H9 (cell line): ENCODE measurements around the gene HABP4. TPM values are rescaled to one million over a fixed set of nuclear protein-coding genes. Genes with fewer than 3 reads are reported as not detected.

ENCODE experiments used
- DNase-seq: peaks from one replicate; pipeline ENCODE4 v3.0.0-alpha.2; 2017
- H2AFZ ChIP-seq: one replicate; pipeline ENCODE4 v1.6.1; 2013; ENCODE audit warnings: mild to moderate bottlenecking, low read length, control low read depth, moderate library complexity
- H2AK5ac ChIP-seq: 2 replicates; pipeline ENCODE4 v1.6.1; 2013; ENCODE audit warnings: low read length, control low read depth, mixed read lengths; ENCODE audit not compliant: insufficient read length
- H2BK120ac ChIP-seq: one replicate; pipeline ENCODE4 v1.6.1; 2013; ENCODE audit warnings: low read depth, mild to moderate bottlenecking, low read length, control low read depth, inconsistent platforms; ENCODE audit not compliant: poor library complexity, severe bottlenecking
- H2BK12ac ChIP-seq: 2 replicates; pipeline ENCODE4 v1.6.1; 2013; ENCODE audit warnings: low read length, control low read depth, mixed read lengths, low read depth; ENCODE audit not compliant: insufficient read length
- H2BK15ac ChIP-seq: 2 replicates; pipeline ENCODE4 v1.6.1; 2013; ENCODE audit warnings: low read depth, low read length, control low read depth
- H2BK20ac ChIP-seq: one replicate; pipeline ENCODE4 v1.6.1; 2013; ENCODE audit warnings: low read depth, mild to moderate bottlenecking, low read length, control low read depth, inconsistent platforms; ENCODE audit not compliant: poor library complexity, severe bottlenecking
- H2BK5ac ChIP-seq: 2 replicates; pipeline ENCODE4 v1.6.1; 2013; ENCODE audit warnings: low read length, control low read depth, mixed read lengths; ENCODE audit not compliant: insufficient read length
- H3K14ac ChIP-seq: 2 replicates; pipeline ENCODE4 v1.6.1; 2013; ENCODE audit warnings: low read length, control low read depth; ENCODE audit not compliant: insufficient read depth
- H3K18ac ChIP-seq: 2 replicates; pipeline ENCODE4 v1.6.1; 2013; ENCODE audit warnings: low read depth, mild to moderate bottlenecking, mixed read lengths, low read length, control low read depth; ENCODE audit not compliant: insufficient read length
- H3K23ac ChIP-seq: 2 replicates; pipeline ENCODE4 v1.6.1; 2013; ENCODE audit warnings: low read length, control low read depth, mixed read lengths, low read depth; ENCODE audit not compliant: insufficient read length
- H3K23me2 ChIP-seq: 2 replicates; pipeline ENCODE4 v1.6.1; 2013; ENCODE audit warnings: low read depth, mild to moderate bottlenecking, mixed read lengths, low read length, control low read depth; ENCODE audit not compliant: insufficient read length, poor library complexity, severe bottlenecking
- H3K27ac ChIP-seq: 2 replicates; pipeline ENCODE4 v1.5.1; 2013; ENCODE audit warnings: low read length, control low read depth, mixed read lengths, low read depth; ENCODE audit not compliant: insufficient read length
- H3K27me3 ChIP-seq: 2 replicates; pipeline ENCODE4 v1.6.1; 2013; ENCODE audit warnings: low read length, control low read depth, inconsistent platforms; ENCODE audit not compliant: insufficient read depth
- H3K4ac ChIP-seq: 2 replicates; pipeline ENCODE4 v1.6.1; 2013; ENCODE audit warnings: low read depth, mild to moderate bottlenecking, control low read depth, inconsistent platforms, low read length, moderate library complexity
- H3K4me1 ChIP-seq: 2 replicates; pipeline ENCODE4 v1.6.1; 2013; ENCODE audit warnings: low read length, control low read depth, inconsistent platforms; ENCODE audit not compliant: insufficient read depth
- H3K4me2 ChIP-seq: 2 replicates; pipeline ENCODE4 v1.6.1; 2013; ENCODE audit warnings: low read length, control low read depth, mixed read lengths; ENCODE audit not compliant: insufficient read length, insufficient read depth
- H3K56ac ChIP-seq: 2 replicates; pipeline ENCODE4 v1.6.1; 2013; ENCODE audit warnings: low read depth, mild to moderate bottlenecking, mixed read lengths, low read length, control low read depth; ENCODE audit not compliant: insufficient read length
- H3K79me1 ChIP-seq: 2 replicates; pipeline ENCODE4 v1.6.1; 2013; ENCODE audit warnings: low read depth, mild to moderate bottlenecking, moderate library complexity, low read length, control low read depth, inconsistent platforms; ENCODE audit not compliant: insufficient read depth, poor library complexity, severe bottlenecking
- H3K79me2 ChIP-seq: 2 replicates; pipeline ENCODE4 v1.6.1; 2013; ENCODE audit warnings: low read length, control low read depth, inconsistent platforms; ENCODE audit not compliant: insufficient read depth
- H3K9ac ChIP-seq: 2 replicates; pipeline ENCODE4 v1.6.1; 2013; ENCODE audit warnings: low read length, control low read depth, mixed read lengths; ENCODE audit not compliant: insufficient read length; ENCODE audit errors: extremely low read depth
- H3K9me3 ChIP-seq: one replicate; pipeline ENCODE4 v1.6.1; 2013; ENCODE audit warnings: low read depth, low read length, inconsistent platforms; ENCODE audit not compliant: control insufficient read depth
- H3T11ph ChIP-seq: one replicate; pipeline ENCODE4 v1.6.1; 2013; ENCODE audit warnings: mild to moderate bottlenecking, low read length, control low read depth, inconsistent platforms
- H4K20me1 ChIP-seq: one replicate; pipeline ENCODE4 v1.6.1; 2013; ENCODE audit not compliant: control insufficient read depth, insufficient read length, insufficient read depth
- H4K5ac ChIP-seq: 2 replicates; pipeline ENCODE4 v1.6.1; 2013; ENCODE audit warnings: low read depth, mild to moderate bottlenecking, mixed read lengths, low read length, control low read depth; ENCODE audit not compliant: insufficient read length
- H4K8ac ChIP-seq: replicated peaks from 2 replicates; pipeline ENCODE4 v1.6.1; 2013; ENCODE audit warnings: low read length, control low read depth, mixed read lengths, low read depth; ENCODE audit not compliant: insufficient read length
- H4K91ac ChIP-seq: 2 replicates; pipeline ENCODE4 v1.6.1; 2013; ENCODE audit warnings: low read depth, mild to moderate bottlenecking, moderate library complexity, mixed read lengths, low read length, control low read depth; ENCODE audit not compliant: insufficient read length
- H3K27ac Mint-ChIP-seq, 3 experiments: 2 replicates in 2 of 3; 3 replicates in 1 of 3; pipeline ENCODE4 v1.8.0; 2020 to 2021; ENCODE audit warnings: mixed read lengths in 3 of 3, mild to moderate bottlenecking in 1 of 3, moderate library complexity in 1 of 3
- H3K27me3 Mint-ChIP-seq: 2 replicates; pipeline ENCODE4 v1.8.0; 2021; ENCODE audit warnings: low read depth, mild to moderate bottlenecking, moderate library complexity, mixed read lengths
- H3K36me3 Mint-ChIP-seq, 3 experiments: 2 replicates in 2 of 3; 3 replicates in 1 of 3; pipeline ENCODE4 v1.8.0; 2020 to 2021; ENCODE audit warnings: low read depth in 3 of 3, mixed read lengths in 3 of 3; ENCODE audit not compliant: insufficient read depth in 1 of 3
- H3K4me1 Mint-ChIP-seq, 2 experiments: 2 replicates each; pipeline ENCODE4 v1.8.0; 2020; ENCODE audit warnings: mixed read lengths in 2 of 2
- H3K4me3 Mint-ChIP-seq, 2 experiments: 2 replicates in 1 of 2; 3 replicates in 1 of 2; pipeline ENCODE4 v1.8.0; 2020 to 2021; ENCODE audit warnings: mild to moderate bottlenecking in 2 of 2, mixed read lengths in 2 of 2, moderate library complexity in 1 of 2
- H3K9me3 Mint-ChIP-seq, 2 experiments: 2 replicates in 1 of 2; 3 replicates in 1 of 2; pipeline ENCODE4 v1.8.0; 2020; ENCODE audit warnings: mild to moderate bottlenecking in 2 of 2, mixed read lengths in 2 of 2, moderate library complexity in 1 of 2
- WGBS: extraction: QIAGEN DNeasy Blood & Tissue Kit; methylation state at CpG from one replicate; pipeline ENCODE4 v1.1.7; 2013; ENCODE audit warnings: missing lambda C conversion rate, low lambda C conversion rate, mixed read lengths; ENCODE audit not compliant: insufficient read length; ENCODE audit errors: extremely low coverage; 5-methylcytosine and 5-hydroxymethylcytosine counted together
- total RNA-seq: library from RNA; stranded (reverse); gene quantifications from 2 replicates; pipeline ENCODE4 v1.2.1, GENCODE V29; 2021
- TF ChIP-seq, protein P1 (sequence below): fragments of 200-600 bp; sonication (generic); conservative IDR thresholded peaks from 3 replicates; pipeline ENCODE4 v1.8.0; 2021; ENCODE audit warnings: antibody characterized with exemption, mild to moderate bottlenecking

HABP4 gene
- total RNA-seq, 1 experiment from 2014 or later, result 7.5 TPM

DNA sequence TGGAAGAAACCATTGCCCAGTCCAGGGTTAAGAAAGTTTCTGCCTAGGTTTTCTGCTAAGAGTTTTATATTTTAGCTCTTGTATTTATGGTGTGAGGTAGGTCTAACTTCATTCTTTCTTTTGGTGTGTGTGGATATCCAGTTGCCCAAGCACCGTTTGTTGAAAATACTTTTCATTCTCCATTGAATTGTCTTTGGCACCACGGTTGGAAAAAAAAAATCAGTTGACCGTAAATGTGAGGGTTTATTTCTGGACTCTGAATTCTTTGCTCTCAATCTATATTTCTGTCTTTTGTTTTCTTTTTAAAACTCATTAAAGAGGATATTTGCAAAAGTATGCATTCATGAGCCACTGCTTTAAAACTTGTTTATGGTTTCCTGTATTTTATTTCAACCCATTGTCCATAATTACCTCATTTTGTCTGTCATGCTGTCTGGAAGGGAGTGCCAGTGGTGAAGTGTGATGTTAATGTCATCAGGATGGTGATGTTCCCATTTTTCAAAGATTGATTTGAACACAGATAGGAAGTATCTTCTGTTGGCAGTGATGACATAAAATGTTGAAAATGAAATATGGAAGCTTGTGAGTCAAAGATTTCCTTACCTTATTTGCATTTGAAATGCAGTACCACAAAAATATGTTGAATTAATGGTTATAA lies 33.9 kb downstream of the HABP4 start:
- Histone ChIP-seq H4K91ac (no peak overlapping the region), H3K4me2 (no peak overlapping the region), H4K8ac (no peak overlapping the region), H3K79me1 (no peaks in the 10 kb centered on the region), H3K23ac (no peak overlapping the region), H3K14ac (no peak overlapping the region), H2BK120ac (no peak overlapping the region), H4K5ac (no peak overlapping the region), H3K56ac (no peak overlapping the region), H3K27ac (no peak overlapping the region), H3K9me3 (no peaks in the 10 kb centered on the region), H3K9ac (no peak overlapping the region), H2BK15ac (no peak overlapping the region), H3K79me2 (no peaks in the 10 kb centered on the region), H4K20me1 (no peaks in the 10 kb centered on the region), H3K4me1 (no peaks in the 10 kb centered on the region), H2AFZ (no peak overlapping the region), H2AK5ac (no peak overlapping the region), H2BK12ac (no peak overlapping the region), H3K27me3 (no peaks in the 10 kb centered on the region), H3T11ph (no peak overlapping the region), H3K4ac (no peak overlapping the region), H3K18ac (no peak overlapping the region), H2BK20ac (no peak overlapping the region), H2BK5ac (no peak overlapping the region), H3K23me2 (no peaks in the 10 kb centered on the region)
- Mint-ChIP-seq H3K36me3 (peaks cover 3 to 39% (median 23%) of the 10 kb centered on the region in 3 experiments; a peak in 6 of 7 replicates), H3K4me3 (no peak overlapping the region), H3K27me3 (no peaks in the 10 kb centered on the region), H3K4me1 (no peaks in the 10 kb centered on the region), H3K9me3 (no peaks in the 10 kb centered on the region), H3K27ac (no peak overlapping the region)
- no CpG with 5 or more reads among the region's 3 CpGs for WGBS
- TF ChIP-seq, protein P1, sequence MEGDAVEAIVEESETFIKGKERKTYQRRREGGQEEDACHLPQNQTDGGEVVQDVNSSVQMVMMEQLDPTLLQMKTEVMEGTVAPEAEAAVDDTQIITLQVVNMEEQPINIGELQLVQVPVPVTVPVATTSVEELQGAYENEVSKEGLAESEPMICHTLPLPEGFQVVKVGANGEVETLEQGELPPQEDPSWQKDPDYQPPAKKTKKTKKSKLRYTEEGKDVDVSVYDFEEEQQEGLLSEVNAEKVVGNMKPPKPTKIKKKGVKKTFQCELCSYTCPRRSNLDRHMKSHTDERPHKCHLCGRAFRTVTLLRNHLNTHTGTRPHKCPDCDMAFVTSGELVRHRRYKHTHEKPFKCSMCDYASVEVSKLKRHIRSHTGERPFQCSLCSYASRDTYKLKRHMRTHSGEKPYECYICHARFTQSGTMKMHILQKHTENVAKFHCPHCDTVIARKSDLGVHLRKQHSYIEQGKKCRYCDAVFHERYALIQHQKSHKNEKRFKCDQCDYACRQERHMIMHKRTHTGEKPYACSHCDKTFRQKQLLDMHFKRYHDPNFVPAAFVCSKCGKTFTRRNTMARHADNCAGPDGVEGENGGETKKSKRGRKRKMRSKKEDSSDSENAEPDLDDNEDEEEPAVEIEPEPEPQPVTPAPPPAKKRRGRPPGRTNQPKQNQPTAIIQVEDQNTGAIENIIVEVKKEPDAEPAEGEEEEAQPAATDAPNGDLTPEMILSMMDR, result no peak
- DNase-seq, result no peak
